NK-92 treated with Interleukin-12 subunit alpha and Interleukin-12 subunit beta, amount 100 ng/mL, for 24 hours (cell line): Measurements from ENCODE around the gene LHX6.

Experiments used
- DNase-seq: peaks from one replicate; lab custom pipeline; 2025; lab: John Stamatoyannopoulos, UW

Gene LHX6

GRCh38 chr9:122234022-122234748, 5.4 kb upstream of the LHX6 start:
- no peak for DNase-seq

GRCh38 chr9:122232796-122233306, 4.1 kb upstream of the LHX6 start:
- DNase-seq = no peak

DNA sequence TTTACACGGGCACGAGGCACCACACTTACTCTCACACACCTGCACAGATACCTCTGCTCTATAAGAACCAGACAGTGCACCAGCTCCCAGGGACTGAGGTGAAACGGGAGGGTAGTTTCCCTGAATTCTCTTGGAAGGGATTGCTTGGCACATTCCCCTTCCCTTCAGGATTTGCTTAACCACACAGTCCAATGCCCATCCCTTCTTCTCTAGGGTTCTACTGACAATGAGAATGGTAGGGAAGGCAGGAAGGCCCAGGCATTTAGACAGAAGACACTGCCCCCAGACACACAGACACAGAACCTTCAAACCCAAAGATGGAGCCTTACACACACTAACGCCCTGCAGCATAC, 704 bp upstream of the LHX6 start:
- no peak for DNase-seq

GRCh38 chr9:122228191-122228567, 578 bp downstream of the LHX6 start:
- no peak for DNase-seq

DNA sequence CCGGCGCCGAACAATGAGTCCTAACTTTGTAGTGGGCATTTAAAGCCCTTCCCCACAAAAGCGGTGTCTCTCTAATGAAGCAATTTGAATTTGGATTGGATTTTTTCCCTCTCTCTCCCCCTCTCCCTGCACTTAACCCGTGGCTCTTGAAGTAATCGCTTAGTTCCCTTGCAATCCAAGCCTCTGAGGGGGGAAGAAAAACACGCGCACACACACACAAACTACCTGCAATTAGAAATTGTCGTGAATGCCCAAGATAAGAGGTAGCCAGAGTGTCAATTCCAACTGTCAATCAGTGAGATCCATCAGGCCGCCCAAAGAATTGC, 1.2 kb downstream of the LHX6 start:
- no peak for DNase-seq

DNA sequence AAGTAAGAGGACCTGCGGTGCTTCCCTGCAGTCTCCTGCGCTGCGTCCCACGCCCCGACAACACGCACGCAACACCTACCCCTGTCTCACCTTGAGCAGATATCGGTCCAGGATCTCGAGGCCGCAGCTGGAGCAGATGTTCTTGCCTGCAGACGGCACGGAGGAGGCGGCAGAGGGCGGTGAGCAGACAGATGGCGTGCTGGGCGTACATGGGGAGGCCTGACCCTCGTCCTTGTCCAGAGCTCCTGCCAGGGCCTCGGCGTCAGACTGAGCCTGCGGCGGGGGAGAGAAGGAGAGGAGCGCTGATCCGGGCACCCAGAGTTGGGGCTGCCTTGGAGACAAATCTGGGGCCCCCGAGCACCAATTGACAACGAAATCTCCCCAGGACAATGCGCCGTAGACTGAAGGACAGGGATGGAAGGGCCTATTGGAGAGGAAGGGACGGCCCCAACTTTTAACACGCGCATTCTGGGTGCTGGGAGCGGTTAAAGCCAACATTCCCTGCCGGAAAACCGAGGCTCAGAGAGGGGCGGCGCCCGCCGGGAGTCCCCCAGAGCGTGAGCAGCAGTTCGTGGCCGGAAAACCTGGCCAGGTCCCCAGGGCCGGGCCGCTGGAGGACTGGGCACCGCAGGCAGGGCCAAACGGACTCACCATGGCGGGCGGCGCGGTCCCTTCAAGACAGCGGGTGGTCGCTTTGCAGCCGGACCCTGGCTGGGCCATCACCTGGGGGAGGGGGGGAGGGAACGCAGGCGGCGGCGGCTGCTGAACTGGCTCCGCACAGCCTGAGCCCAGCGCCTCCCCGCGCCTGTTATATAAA, 1.8 kb downstream of the LHX6 start:
- no peak for DNase-seq

DNA sequence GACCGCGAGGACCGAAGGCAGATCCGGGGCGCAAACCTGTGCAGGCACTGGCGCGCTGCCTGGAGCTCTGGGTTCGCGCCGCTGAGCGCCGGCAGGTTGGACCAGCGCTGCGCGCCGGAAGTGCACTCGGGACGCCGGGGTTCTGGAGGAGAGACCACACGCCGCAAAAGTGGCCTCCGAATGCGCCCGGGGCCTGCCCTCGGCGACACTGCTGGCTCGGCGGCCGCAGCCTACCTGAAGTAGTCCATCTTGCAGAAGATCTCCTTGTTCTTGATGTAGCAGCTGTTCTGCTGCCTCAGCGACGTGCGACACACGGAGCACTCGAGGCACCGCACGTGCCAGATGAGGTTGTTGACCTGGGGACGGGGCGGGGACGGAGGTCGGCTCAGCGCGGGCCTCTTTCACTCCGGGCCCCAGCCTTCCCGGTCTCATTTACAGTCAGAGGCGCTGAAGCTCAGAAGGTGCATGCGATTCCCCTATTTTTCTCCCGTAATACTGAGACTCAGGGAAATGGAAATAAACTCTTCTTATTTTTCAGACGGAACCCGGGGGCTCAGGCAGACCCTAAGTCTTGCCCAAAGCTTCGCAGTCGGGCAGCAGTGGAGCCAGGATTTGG, 2.5 kb downstream of the LHX6 start:
- DNase-seq = no peak

- DNase-seq = no peak
Measured at GRCh38 chr9:122225312-122226141, 3.2 kb downstream of the LHX6 start.

DNA sequence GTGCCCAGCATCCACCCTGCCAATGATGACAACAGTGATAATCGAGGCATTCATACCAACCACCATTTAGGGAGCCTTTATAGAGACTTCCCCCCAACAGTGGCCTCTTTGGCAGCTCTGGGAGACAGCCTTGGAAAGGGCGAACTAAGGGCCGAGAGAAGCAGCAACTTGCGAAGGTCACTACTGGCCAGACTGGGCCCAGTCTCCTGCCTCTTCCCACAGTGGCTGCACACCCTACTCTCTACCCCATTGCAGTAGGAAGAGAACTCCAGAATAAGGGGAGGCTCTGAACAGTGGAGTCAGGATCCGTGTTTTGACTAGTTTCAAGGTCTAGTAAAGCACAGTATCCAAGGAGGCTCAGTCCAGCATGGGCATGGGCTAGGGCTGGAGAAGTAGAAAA, 5.3 kb downstream of the LHX6 start:
- no peak for DNase-seq

- no peak for DNase-seq
Measured at GRCh38 chr9:122222791-122223190, 6.0 kb downstream of the LHX6 start.

DNA sequence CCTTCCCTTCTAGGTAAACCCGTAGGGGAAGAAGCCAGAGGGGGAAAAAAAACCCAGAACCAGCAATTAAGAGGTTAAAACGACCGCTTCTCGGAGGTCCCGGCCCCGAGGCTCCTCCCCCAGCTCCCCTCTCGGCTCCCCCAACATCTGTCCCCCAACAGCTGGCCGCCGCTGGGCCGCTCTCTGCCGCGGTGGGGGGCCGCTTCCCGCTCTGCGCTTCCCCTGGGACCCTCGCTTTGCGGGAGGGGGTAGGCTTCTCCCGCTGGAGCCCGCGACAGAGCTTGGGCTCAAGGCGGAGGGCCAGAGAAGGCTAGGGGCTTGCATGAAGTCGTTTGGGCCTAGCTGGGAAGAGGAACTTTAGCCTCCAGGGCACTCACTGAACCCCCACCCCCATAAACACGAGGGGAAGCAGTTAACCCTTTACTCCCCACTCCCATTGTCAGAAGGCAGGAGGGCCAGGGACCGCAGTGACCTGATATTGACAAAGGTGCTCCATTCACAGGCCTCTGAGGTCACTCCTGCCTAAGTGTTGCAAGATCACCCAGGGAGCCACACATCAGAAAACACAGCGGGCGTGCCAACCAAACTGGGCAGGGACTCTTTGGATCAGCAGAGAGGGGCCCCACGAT, 7.5 kb downstream of the LHX6 start:
- DNase-seq = no peak

DNA sequence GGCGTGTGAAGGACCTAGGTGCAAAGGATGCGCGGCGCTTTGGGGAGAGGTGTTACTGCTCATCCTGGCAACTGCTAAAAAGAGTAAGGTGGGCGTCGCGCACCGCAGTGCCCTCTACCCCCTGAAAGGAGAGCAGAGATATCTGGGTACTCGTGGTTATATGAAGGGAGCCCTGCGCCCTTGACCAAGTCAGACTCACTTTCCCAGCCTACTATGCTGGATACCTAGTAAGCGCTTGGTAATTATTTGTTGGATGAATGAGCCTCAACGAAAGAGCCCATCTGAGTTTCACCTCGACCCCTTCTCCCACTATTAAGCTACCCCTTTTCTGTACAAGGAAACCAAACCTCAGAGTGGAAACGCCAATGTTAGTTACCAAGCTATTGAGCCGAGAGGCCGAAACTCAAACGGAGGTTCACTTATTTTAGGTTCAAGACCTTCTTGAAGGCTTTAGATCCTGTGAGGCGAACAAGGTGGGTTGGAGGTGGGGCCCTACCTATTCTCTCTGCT, 8.0 kb downstream of the LHX6 start:
- DNase-seq = no peak

- no peak for DNase-seq
Measured at GRCh38 chr9:122219856-122220672, 8.7 kb downstream of the LHX6 start.

GRCh38 chr9:122218935-122219855, 9.6 kb downstream of the LHX6 start:
- no peak for DNase-seq

DNA sequence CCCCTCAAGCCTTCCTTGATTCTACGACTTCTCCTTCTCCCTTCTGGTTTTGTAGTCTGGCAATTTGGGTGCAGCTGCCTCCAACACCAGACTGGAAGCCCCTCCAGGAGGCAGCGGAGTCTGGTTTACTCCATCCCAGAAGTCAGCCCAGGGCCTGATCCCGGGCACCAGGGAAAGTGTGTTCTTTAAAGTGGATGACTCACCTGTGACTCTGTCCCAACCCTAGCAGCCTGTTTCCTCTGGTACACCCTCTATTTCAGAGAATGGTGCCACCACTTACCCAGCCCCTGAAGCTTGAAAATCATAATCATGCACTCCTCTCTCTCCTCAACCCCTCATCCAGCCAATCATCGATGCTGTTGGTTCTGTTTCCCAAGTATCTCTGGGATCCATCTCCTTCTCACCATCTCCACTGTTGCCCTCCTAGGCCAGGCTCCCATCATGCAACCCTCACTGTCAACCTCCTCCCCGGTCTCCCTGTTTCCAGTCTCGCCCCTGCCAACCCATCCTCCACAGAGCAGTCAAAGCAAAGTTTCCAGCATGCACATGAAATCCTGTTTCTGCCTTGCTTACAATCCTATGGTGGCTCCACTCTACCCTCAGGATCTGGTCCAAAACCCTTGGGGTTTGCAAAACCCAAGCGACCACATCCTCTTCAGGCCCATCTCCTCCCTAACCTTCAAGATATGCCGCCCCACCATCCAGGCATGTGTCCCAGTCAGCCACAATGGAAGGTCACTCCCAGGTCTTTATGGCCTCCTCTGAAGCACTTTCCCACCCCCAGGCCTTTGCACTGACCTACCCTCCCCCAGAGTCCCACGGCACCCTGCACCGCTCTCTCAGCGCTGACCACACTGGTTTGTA, 10.5 kb downstream of the LHX6 start:
- no peak for DNase-seq

- DNase-seq = no peak
Measured at GRCh38 chr9:122217640-122218039, 11.1 kb downstream of the LHX6 start.

- DNase-seq = no peak
Measured at GRCh38 chr9:122216798-122217418, 11.8 kb downstream of the LHX6 start.

DNA sequence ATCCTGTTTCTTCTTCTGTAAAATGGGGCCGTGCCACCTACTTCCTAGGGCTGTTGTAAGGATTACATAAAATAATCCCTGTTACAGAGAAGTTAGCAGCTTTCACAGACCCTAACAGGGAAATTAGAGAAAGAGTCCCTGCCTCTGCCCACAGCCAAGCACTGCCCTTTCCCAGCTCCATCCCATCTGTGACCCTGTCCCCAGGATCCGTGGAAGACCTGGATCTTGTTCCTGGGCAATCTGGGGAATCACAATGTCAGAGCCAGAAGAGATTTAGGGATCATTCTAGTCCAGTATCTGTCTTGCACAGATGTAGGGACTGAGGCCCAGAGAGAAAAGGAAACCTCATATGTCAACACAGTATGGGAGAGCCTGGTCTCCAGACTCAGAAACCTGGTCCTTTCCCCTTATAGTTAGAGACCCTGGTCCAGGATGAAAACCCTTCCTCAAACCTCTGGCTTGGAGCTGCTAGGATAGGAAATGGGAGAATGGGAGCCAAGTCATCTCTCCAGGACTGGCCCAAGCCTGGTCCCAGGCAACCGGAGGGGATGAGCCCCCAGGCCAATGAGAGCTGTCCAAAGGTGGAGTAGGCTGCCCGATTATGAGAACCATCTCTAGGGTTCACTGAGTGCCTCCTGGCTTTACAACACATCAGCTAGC, 12.5 kb downstream of the LHX6 start:
- no peak for DNase-seq
